Testis (tissue), 3 donors: ENCODE measurements around the gene NELL1. TPM values are rescaled to one million over a fixed set of nuclear protein-coding genes. Genes with fewer than 3 reads are reported as not detected.

ENCODE experiments used
- DNase-seq: peaks from one replicate; pipeline ENCODE4 v3.0.0-alpha.2; 2019
- H3K27ac ChIP-seq, 2 donors: fragments of 200-600 bp; sonication (generic); one replicate each; pipeline ENCODE4 v1.5.1; 2019
- H3K27me3 ChIP-seq: fragments of 200-600 bp; sonication (generic); one replicate; pipeline ENCODE4 v1.5.1; 2019
- H3K36me3 ChIP-seq: fragments of 200-600 bp; sonication (generic); one replicate; pipeline ENCODE4 v1.5.1; 2017; ENCODE audit warnings: low read depth; ENCODE audit errors: missing control alignments
- H3K4me1 ChIP-seq: fragments of 200-600 bp; sonication (generic); one replicate; pipeline ENCODE4 v1.5.1; 2019
- H3K4me3 ChIP-seq, 2 donors: fragments of 200-600 bp; sonication (generic); one replicate each; pipeline ENCODE4 v1.5.1; 2017 to 2019
- H3K9me3 ChIP-seq: fragments of 200-600 bp; sonication (generic); one replicate; pipeline ENCODE4 v1.5.1; 2017
- POLR2A ChIP-seq: fragments of 450-650 bp; IDR thresholded peaks from one replicate; pipeline ENCODE4 v1.6.1; 2017; ENCODE audit warnings: antibody characterized with exemption, mild to moderate bottlenecking, moderate library complexity
- WGBS, 2 donors: methylation state at CpG; one replicate each; pipeline ENCODE4 v1.1.5; 2018; 5-methylcytosine and 5-hydroxymethylcytosine counted together
- intact Hi-C: fragments of 100-400 bp; cut with DNase I; formaldehyde crosslinking; loops from one replicate; pipeline ENCODE4 v1.15.1; 2023; ENCODE audit warnings: low total_unique reads
- polyA plus RNA-seq: library from polyadenylated mRNA; stranded (reverse); fragments of 350-450 nt; fragmentation: Illumina TruSeq; extraction: RNeasy Lipid Tissue Mini Kit (QIAGEN cat#74804); gene quantifications from one replicate; pipeline ENCODE4 v1.2.3, GENCODE V29; 2014; ENCODE audit warnings: low read depth, low replicate concordance; ENCODE audit not compliant: insufficient read depth
- total RNA-seq, 2 donors: library from RNA; depleted of rRNA; stranded (reverse); fragments of >200 nt; gene quantifications; one replicate each; pipeline ENCODE4 v1.2.3, GENCODE V29; 2016
- TF ChIP-seq, protein P1 (sequence below), 3 experiments: fragments of 450-650 bp in 2 of 3; fragments of 200-600 bp in 1 of 3; sonication (generic) in 1 of 3; IDR thresholded peaks; one replicate each; pipeline ENCODE4 v1.5.1; 2016 to 2019; ENCODE audit warnings: antibody characterized with exemption in 3 of 3, mild to moderate bottlenecking in 2 of 3, moderate library complexity in 1 of 3

The NELL1 gene
- total and polyA plus RNA-seq, 3 donors from 2014 or later = 4.9 to 8.9 (median 7.0) TPM

DNA sequence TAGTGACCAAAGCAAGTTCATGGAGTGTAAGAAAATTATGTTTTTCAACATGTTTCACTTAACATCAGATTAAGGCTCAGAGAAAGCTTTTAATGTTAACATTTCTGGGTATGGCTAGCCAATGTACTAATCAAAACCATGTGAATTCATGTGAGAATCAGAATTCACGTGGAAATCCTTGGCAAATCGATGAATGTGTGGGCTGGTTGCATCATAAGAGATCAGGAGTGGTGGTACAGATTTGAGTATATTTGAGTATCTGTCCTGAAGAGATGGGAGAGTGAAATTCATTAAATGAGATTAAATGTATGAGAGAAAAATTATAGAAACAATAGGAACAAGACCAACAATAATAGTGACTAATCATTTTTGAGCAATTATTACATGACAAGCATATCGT is 884.9 kb downstream of the NELL1 start:
- no peaks in the 10 kb centered on the region for H3K4me1 ChIP-seq
- 67 to 78% methylated on average over 3 of the region's 3 CpGs for WGBS, 2 donors
- H3K9me3 ChIP-seq = no peaks in the 10 kb centered on the region
- intact Hi-C loops = no loop called here
- H3K27ac ChIP-seq = no peak overlapping the region
- H3K27me3 ChIP-seq = no peaks in the 10 kb centered on the region
- H3K4me3 ChIP-seq = no peak overlapping the region
- TF ChIP-seq, protein P1, sequence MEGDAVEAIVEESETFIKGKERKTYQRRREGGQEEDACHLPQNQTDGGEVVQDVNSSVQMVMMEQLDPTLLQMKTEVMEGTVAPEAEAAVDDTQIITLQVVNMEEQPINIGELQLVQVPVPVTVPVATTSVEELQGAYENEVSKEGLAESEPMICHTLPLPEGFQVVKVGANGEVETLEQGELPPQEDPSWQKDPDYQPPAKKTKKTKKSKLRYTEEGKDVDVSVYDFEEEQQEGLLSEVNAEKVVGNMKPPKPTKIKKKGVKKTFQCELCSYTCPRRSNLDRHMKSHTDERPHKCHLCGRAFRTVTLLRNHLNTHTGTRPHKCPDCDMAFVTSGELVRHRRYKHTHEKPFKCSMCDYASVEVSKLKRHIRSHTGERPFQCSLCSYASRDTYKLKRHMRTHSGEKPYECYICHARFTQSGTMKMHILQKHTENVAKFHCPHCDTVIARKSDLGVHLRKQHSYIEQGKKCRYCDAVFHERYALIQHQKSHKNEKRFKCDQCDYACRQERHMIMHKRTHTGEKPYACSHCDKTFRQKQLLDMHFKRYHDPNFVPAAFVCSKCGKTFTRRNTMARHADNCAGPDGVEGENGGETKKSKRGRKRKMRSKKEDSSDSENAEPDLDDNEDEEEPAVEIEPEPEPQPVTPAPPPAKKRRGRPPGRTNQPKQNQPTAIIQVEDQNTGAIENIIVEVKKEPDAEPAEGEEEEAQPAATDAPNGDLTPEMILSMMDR (IDR thresholded peaks at IDR 0.05) = no peak
- no peak for TF ChIP-seq POLR2A
- DNase-seq = no peak
- no peaks in the 10 kb centered on the region for H3K36me3 ChIP-seq

DNA sequence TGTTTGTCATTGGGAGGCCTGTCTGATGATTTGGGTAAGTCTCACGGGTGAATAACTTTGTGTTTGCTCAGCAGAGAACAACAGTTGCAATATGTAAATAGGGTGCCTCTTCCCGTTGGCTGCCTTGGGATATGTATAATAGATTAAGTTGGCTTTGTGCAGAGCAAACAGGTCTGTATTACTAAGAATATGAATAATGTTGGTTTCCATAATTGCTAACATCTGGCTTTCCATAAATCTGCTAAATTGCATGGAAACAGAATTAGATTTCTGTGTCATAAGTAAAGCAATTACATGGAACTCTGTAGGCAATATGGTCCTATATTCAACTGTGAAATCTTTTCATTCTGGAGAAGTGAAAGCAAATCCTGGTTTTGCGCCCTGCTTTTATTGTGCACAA is 887.5 kb downstream of the NELL1 start:
- DNase-seq = no peak

DNA sequence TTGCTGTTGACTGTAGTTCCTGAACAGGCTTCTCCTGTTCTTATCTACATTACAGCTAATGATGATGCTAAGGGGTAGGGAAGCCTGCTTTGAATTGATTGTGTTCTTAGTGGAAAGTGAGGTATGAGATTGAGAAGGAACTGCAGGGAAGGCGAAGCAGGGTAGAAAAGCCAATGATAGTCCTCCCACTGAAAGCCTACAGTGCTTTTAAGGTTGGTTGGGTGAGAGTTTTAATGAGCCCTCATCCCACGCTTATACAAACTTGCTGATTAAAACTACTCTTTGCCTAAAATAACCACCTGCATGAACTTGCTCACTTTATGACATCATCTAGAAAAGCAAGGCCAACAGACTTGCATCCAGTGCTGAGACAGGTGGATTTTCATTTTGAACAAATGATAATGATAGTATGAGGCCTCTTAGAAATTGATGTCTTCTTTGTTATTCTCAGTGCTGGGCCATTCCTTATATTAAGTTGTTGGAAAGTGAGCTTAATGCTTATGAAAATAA is 891.1 kb downstream of the NELL1 start:
- Histone ChIP-seq H3K27me3 (no peaks in the 10 kb centered on the region), H3K4me1 (no peaks in the 10 kb centered on the region), H3K4me3 (no peak overlapping the region), H3K36me3 (no peaks in the 10 kb centered on the region), H3K9me3 (no peaks in the 10 kb centered on the region), H3K27ac (no peak overlapping the region)
- DNase-seq = no peak
- intact Hi-C loops = no loop called here
- TF ChIP-seq, protein P1 (IDR thresholded peaks at IDR 0.05) = no peak
- no peak for TF ChIP-seq POLR2A
- 53 to 64% methylated on average over 2 of the region's 2 CpGs for WGBS, 2 donors

More for the DNA sequence above, 887.5 kb downstream of the NELL1 start:
- 63 to 65% methylated on average over 3 of the region's 3 CpGs for WGBS, 2 donors
- H3K27me3 ChIP-seq = no peaks in the 10 kb centered on the region
- H3K36me3 ChIP-seq = no peaks in the 10 kb centered on the region
- H3K9me3 ChIP-seq = no peaks in the 10 kb centered on the region
- no peaks in the 10 kb centered on the region for H3K4me1 ChIP-seq
- no peak overlapping the region for H3K4me3 ChIP-seq
- intact Hi-C loops = no loop called here
- TF ChIP-seq, protein P1 (IDR thresholded peaks at IDR 0.05) = no peak
- no peak for TF ChIP-seq POLR2A
- no peak overlapping the region for H3K27ac ChIP-seq

DNA sequence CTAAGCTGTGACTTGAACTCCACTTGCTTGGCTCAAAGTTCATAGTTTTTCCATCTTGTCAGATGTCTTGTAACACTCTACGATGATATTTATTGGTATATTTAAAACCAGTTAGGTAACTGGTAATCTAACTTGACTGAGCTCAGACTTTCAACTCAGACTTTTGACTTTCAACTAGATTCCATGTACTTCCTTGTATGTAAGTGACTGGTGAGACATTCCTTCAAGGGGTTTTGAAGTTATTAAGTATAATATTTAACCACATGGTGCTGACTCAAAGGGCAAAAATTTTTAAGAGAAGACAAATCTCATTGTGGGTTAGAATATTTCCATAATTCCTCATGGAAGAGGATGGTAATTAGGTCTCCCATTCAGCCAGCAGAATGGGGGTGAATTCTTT is 892.2 kb downstream of the NELL1 start:
- DNase-seq = no peak
- Histone ChIP-seq H3K4me3 (no peak overlapping the region), H3K36me3 (no peaks in the 10 kb centered on the region), H3K4me1 (no peaks in the 10 kb centered on the region), H3K27me3 (no peaks in the 10 kb centered on the region), H3K9me3 (no peaks in the 10 kb centered on the region), H3K27ac (no peak overlapping the region)
- WGBS, 2 donors = 93 to 96% methylated on average over 1 of the region's 1 CpG
- TF ChIP-seq, protein P1 (IDR thresholded peaks at IDR 0.05) = no peak
- TF ChIP-seq POLR2A = no peak
- intact Hi-C loops = no loop called here

DNA sequence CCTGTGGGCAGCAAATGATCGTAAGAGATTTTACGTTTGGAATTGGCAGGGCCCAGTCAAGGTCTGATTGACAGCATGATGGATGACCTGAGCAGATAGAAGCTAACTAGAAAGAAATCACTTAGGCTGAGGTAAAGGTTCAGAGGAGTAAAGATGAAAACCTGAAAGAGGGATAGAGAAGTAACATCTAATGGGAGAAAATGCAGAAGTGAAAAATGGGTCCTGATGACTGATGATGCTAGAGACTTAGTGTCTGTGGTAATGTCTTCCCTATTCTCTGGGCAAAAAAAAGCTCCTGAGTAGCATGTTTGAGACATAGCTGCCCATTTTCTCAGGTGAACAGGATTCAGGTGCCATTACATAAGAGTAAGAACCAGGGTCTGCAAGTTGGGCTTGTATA is 894.7 kb downstream of the NELL1 start:
- intact Hi-C loops = no loop called here
- no peak for TF ChIP-seq POLR2A
- TF ChIP-seq, protein P1 (IDR thresholded peaks at IDR 0.05) = no peak
- 57 to 64% methylated on average over 2 of the region's 2 CpGs for WGBS, 2 donors
- DNase-seq = no peak
- Histone ChIP-seq H3K9me3 (no peaks in the 10 kb centered on the region), H3K27ac (no peak overlapping the region), H3K27me3 (no peaks in the 10 kb centered on the region), H3K4me3 (no peak overlapping the region), H3K4me1 (no peaks in the 10 kb centered on the region), H3K36me3 (no peaks in the 10 kb centered on the region)
